ENCODE results near the gene ATP13A2.

The ATP13A2 gene

DNA sequence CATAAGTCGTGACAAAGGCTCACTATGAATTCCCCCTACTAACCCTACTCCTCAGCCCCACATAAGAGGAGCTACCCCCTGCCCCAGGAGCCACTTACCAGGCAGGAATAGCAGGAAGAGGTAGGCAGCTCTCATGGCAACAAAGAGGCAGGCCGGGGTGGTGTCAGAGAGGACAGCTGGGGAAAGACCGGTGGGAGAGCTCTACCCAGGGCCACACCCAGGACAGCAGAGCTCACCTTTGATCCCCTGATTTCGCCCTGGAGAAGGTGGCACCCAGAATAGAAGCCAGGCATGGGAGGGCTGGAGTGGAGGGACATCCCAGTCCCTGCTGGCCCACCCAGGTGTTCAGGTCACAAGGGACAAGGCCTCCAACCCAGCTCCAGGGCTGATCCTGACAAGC, 33.6 kb downstream of the ATP13A2 start:
- H3K4me1 ChIP-seq, result no peaks in the 10 kb centered on the region
- no peak overlapping the region for H3K4me3 ChIP-seq (ENCODE audit: low read depth, low read length)
- TF ChIP-seq, protein P1, sequence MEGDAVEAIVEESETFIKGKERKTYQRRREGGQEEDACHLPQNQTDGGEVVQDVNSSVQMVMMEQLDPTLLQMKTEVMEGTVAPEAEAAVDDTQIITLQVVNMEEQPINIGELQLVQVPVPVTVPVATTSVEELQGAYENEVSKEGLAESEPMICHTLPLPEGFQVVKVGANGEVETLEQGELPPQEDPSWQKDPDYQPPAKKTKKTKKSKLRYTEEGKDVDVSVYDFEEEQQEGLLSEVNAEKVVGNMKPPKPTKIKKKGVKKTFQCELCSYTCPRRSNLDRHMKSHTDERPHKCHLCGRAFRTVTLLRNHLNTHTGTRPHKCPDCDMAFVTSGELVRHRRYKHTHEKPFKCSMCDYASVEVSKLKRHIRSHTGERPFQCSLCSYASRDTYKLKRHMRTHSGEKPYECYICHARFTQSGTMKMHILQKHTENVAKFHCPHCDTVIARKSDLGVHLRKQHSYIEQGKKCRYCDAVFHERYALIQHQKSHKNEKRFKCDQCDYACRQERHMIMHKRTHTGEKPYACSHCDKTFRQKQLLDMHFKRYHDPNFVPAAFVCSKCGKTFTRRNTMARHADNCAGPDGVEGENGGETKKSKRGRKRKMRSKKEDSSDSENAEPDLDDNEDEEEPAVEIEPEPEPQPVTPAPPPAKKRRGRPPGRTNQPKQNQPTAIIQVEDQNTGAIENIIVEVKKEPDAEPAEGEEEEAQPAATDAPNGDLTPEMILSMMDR (IDR thresholded peaks at IDR 0.05), result no peak
- no peaks in the 10 kb centered on the region for H3K27me3 ChIP-seq (ENCODE audit: control insufficient read depth, insufficient read depth, low read length)
- no peak overlapping the region for H3K27ac ChIP-seq
- H3K4me2 ChIP-seq (ENCODE audit: low read length), result no peak overlapping the region
- H3K9me3 ChIP-seq (ENCODE audit: control insufficient read depth, low read length), result no peaks in the 10 kb centered on the region
- no peaks in the 10 kb centered on the region for H3K36me3 ChIP-seq (ENCODE audit: control insufficient read depth, insufficient read depth, low read length)
- no peak overlapping the region for H3K9ac ChIP-seq
- H2AFZ ChIP-seq, result no peak overlapping the region
- H3K79me2 ChIP-seq, result no peaks in the 10 kb centered on the region

DNA sequence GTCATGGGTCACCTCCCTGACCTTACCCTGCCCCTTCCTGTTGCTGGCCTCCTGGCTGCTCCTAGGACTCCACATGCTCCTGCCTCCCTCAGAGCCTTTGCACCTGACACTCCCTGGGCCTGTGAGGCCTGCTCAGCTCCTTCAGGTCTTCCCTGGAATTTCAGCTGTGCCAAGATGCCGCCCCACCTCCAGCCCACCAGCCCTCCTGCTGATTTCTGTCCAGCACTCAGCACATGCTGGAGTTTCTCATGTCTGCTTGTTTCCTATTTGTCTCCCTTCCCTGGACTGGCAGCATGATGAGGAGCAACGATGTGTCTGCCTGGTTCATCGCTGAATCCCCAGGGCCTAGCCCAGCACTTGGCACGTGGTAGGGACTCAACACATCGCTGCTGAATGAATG, 34.4 kb downstream of the ATP13A2 start:
- Histone ChIP-seq H3K79me2 (no peaks in the 10 kb centered on the region), H2AFZ (no peak overlapping the region), H3K4me3 (ENCODE audit: low read depth, low read length) (no peak overlapping the region), H3K27ac (no peak overlapping the region), H3K27me3 (ENCODE audit: control insufficient read depth, insufficient read depth, low read length) (no peaks in the 10 kb centered on the region), H3K4me1 (no peaks in the 10 kb centered on the region), H3K4me2 (ENCODE audit: low read length) (no peak overlapping the region), H3K9me3 (ENCODE audit: control insufficient read depth, low read length) (no peaks in the 10 kb centered on the region), H3K9ac (no peak overlapping the region), H3K36me3 (ENCODE audit: control insufficient read depth, insufficient read depth, low read length) (no peaks in the 10 kb centered on the region)
- TF ChIP-seq, protein P1 (IDR thresholded peaks at IDR 0.05), result no peak

DNA sequence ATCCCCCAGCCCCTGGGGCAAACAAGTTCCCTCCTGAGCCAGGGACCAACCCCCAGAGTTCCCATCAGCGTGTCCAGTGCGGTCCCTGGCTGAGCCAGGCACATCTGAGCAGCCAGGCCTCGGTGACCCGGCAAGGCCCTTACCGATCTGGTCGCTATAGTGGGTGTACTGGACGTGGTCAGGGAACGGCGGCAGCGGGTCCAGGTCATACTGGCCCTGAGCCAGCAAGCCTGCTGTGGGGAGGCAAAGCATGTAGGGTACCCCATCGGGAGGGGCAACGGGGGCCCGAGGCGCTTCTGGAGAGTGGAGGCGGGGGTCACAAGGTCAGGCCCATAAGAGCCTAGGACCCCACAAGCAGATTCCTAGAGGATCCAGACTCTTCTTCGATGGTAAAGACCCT, 34.8 kb downstream of the ATP13A2 start:
- no peak overlapping the region for H3K27ac ChIP-seq
- TF ChIP-seq, protein P1 (IDR thresholded peaks at IDR 0.05), result no peak

DNA sequence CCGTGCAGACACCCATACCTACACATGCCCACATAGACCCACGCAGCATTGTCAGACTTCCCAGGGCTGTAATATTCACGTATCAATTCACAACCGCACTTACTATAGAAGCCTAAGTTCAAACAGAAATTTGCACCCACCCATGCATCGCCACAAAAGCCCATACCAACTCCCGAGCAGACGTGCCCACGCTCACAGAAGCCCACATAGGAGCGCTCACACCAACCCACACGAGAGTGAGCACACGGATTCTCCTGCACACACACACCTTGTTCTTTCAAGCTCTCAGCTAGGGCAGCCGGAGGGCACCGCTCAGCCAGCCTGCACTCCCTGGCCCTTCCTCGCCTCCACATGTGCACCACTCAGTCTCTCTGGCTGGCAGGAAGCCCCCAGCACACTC, 35.9 kb downstream of the ATP13A2 start:
- no peak overlapping the region for H3K4me3 ChIP-seq (ENCODE audit: low read depth, low read length)
- H3K4me2 ChIP-seq (ENCODE audit: low read length), result no peak overlapping the region
- H3K9me3 ChIP-seq (ENCODE audit: control insufficient read depth, low read length), result no peaks in the 10 kb centered on the region
- H2AFZ ChIP-seq, result no peak overlapping the region
- H3K9ac ChIP-seq, result no peak overlapping the region
- H3K79me2 ChIP-seq, result no peaks in the 10 kb centered on the region
- H3K27me3 ChIP-seq (ENCODE audit: control insufficient read depth, insufficient read depth, low read length), result no peaks in the 10 kb centered on the region
- no peaks in the 10 kb centered on the region for H3K36me3 ChIP-seq (ENCODE audit: control insufficient read depth, insufficient read depth, low read length)
- H3K27ac ChIP-seq, result no peak overlapping the region
- H3K4me1 ChIP-seq, result no peaks in the 10 kb centered on the region
- TF ChIP-seq, protein P1 (IDR thresholded peaks at IDR 0.05), result no peak

More for the DNA sequence above, 34.8 kb downstream of the ATP13A2 start:
- Histone ChIP-seq H3K9me3 (ENCODE audit: control insufficient read depth, low read length) (no peaks in the 10 kb centered on the region), H3K27me3 (ENCODE audit: control insufficient read depth, insufficient read depth, low read length) (no peaks in the 10 kb centered on the region), H3K4me3 (ENCODE audit: low read depth, low read length) (no peak overlapping the region), H2AFZ (no peak overlapping the region), H3K36me3 (ENCODE audit: control insufficient read depth, insufficient read depth, low read length) (no peaks in the 10 kb centered on the region), H3K9ac (no peak overlapping the region), H3K4me1 (no peaks in the 10 kb centered on the region), H3K79me2 (no peaks in the 10 kb centered on the region), H3K4me2 (ENCODE audit: low read length) (no peak overlapping the region)

DNA sequence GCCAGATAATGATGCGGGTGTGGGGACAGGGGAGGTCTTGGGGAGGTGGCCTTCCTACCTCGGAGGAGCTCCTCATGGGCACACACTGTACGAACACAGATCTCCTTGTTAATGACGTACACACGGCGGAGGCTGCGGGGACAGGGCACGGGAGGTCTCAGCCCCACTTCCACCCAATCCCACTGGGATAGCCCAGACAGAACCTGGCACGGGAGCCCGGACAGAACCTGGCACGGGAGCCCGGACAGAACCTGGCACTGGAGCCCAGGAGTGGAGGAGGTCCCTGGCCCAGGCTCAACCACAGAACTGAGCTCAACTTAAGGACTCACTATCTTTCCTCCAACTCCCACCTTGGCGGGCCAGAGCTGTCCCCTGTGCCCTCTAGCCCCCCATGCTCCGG, 36.5 kb downstream of the ATP13A2 start:
- TF ChIP-seq, protein P1 (IDR thresholded peaks at IDR 0.05), result no peak
- H3K4me1 ChIP-seq, result no peaks in the 10 kb centered on the region

More for the DNA sequence above, 36.5 kb downstream of the ATP13A2 start:
- Histone ChIP-seq H3K27ac (no peak overlapping the region), H3K79me2 (no peaks in the 10 kb centered on the region), H2AFZ (no peak overlapping the region), H3K36me3 (ENCODE audit: control insufficient read depth, insufficient read depth, low read length) (no peaks in the 10 kb centered on the region), H3K9me3 (ENCODE audit: control insufficient read depth, low read length) (no peaks in the 10 kb centered on the region), H3K4me3 (ENCODE audit: low read depth, low read length) (no peak overlapping the region), H3K27me3 (ENCODE audit: control insufficient read depth, insufficient read depth, low read length) (no peaks in the 10 kb centered on the region), H3K4me2 (ENCODE audit: low read length) (no peak overlapping the region), H3K9ac (no peak overlapping the region)
